GM19467 (cell line): ENCODE results near the gene IRF3.

Experiments
- ATAC-seq: cut with Tn5 transposase; IDR thresholded peaks from one replicate; pipeline ENCODE4 v1.9.1; 2021; ENCODE audit warnings: mild to moderate bottlenecking, moderate library complexity; ENCODE audit not compliant: unreplicated experiment

IRF3 gene

GRCh38 chr19:49687566-49688316 is 22.1 kb upstream of the IRF3 start:
- ATAC-seq, result no peak

DNA sequence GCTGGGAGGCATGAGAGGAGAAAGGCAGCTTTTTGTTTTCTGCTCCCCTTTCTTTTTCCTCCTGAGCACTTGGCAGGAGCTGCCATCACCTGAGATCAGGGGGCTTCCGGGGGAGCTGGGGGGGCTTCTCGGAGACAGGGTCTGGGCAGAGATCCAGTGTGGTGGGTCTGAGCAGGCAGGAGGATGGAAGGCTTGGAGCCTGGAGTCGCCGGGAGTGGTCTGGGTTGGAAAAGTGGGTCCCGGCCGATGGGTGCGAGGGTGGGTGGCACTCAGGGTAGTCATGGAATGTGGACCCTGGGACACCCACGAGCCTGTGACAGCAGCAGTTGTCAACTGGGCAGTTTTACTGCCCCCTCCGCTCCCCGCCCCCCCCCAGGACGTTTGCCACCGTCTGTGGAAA is 21.5 kb upstream of the IRF3 start:
- ATAC-seq, result no peak

- no peak for ATAC-seq
Measured at GRCh38 chr19:49686503-49687088, 20.9 kb upstream of the IRF3 start.

DNA sequence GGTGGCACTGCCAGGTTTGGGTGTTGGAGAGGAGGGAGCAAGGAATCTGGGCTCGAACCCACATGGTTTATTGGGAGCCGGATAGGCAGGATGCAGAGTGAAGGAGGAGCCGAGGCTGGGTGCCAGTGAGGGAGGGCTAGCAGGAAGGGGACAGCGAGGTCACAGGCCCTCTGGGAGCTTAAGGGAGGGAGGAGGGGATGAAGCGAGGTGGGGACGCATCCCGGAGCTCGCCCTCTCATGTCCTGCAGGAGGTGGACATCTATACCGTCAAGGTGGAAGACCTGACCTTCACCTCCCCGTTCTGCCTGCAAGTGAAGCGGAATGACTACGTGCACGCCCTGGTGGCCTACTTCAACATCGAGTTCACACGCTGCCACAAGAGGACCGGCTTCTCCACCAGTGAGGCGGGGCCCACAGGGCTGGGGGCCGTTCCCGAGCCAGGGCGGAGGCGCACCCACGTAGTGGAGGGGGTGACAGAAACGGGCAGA is 20.2 kb upstream of the IRF3 start:
- ATAC-seq, result no peak

- no peak for ATAC-seq
Measured at GRCh38 chr19:49684983-49685553, 19.4 kb upstream of the IRF3 start.

DNA sequence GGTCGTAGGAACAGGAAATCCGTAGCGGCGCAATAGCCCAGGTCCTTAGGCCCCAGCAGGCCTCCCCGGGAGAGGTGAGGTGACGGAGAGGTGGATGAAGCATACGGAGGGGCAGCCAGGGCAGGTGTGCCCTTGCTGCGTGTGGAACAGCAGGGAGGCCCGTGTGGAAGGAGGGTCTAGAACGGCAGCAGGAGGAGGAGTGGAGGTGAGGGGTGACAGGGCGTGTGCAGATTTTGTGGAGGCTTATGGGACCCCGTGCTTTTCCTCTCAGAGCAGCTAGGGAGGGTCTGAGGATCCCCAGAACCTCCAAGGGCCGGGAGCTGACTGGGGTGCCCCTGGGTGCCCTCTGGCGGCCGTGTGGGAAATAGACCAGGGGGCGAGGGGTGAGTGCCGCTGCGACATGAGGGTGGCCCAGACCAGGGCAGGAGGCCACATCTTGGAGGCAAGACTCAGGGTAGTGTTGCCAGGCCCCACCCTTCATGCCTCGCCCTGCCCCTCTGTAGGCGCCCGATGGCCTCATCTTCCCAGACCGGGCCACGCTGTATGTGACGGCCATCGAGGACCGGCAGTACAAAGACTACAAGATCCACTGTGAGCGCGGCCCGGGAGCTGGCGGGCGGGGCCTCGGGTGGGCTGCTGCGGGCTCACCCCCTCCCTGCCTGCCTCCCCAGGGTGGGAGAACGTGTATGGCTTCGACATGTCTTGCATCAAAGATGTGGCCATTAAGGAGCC is 18.8 kb upstream of the IRF3 start:
- ATAC-seq, result no peak

DNA sequence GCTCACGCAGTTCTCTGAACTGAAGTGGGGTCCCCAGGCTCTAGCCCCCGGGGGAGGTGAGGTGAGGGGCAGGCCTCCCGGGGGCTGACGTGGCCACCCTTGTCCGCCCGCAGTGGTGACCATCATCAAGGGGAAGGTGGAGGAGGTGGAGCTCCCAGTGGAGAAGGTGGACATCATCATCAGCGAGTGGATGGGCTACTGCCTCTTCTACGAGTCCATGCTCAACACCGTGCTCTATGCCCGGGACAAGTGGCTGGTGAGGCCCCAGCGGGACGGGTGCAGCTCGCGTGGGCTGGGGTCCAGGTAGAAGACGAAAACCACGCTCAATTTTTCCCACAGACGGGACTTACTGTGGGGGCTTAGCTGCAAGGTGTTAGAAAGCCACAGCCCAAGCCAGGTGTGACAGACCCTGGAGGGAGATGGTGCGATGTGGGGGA is 18.2 kb upstream of the IRF3 start:
- no peak for ATAC-seq

GRCh38 chr19:49682274-49682673 is 16.6 kb upstream of the IRF3 start:
- no peak for ATAC-seq

GRCh38 chr19:49681830-49682229 is 16.2 kb upstream of the IRF3 start:
- ATAC-seq, result no peak

GRCh38 chr19:49680421-49681351 is 15.0 kb upstream of the IRF3 start:
- no peak for ATAC-seq

DNA sequence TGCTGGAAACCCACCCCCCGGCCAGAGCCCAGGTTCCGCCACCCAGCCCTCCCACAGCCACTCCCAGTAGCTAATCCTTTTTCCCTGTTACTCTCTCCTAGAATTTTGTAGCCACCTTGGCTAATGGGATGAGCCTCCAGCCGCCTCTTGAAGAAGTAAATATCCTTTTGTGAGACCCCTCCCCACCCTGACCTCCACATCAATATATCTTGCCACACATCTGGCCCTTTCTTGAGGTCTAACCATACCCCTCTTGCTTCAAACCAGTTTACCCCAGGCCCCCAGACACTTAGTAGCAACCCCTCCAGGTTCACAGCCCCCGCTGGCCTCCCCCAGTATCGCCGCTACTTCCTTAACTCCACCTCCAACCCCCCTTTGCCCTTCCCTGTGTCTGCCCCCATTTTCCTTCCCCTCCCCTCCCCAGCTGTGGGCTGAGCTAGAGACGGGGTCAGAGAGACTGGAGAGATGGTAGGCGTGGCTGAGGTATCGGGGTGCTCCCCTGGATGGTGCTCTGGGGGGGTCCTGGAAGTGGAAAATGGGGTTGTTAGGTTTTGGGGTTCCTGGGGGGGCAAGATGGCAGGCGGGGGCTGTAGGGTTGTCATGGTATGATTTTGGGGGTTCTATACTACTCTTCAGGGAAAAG is 14.2 kb upstream of the IRF3 start:
- no peak for ATAC-seq

- no peak for ATAC-seq
Measured at GRCh38 chr19:49678985-49679770, 13.5 kb upstream of the IRF3 start.

DNA sequence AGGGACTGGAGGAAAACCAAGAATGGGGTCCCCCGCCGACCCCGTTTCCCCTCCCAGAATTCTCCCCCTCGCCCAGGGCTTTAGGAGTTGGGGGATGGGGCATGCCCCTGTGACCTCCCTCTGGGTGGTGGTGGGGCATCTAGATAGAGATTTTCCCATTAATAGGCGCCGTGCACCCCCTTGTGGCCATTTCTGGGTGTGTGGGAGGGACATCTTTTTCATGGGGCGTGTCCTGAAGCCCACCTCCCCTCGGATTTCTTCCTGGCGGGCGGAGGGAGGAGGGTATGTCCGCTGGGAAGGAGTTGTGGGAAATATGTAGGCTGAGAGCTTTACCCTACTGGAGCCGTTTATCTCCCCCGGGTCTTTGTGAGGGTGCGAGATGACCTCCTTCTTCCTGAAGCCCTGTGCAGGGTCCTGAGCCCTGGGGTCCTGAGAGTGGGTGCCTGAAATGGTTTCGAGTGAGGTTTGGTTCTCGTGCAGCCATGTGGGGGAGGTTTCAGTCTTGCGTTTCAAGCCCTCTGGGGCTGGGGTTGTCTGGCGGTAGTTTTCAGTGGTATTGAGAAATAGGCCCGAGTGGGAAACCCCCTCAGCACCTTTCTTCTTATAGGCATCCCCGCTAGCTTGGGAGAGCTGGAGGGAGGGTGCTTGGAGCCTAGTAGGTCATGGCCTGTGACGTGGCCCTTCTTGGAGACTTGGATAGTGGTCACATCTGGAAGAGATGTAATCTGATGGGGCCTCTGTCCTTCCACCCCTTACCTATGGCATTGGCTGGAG is 12.4 kb upstream of the IRF3 start:
- ATAC-seq, result no peak

DNA sequence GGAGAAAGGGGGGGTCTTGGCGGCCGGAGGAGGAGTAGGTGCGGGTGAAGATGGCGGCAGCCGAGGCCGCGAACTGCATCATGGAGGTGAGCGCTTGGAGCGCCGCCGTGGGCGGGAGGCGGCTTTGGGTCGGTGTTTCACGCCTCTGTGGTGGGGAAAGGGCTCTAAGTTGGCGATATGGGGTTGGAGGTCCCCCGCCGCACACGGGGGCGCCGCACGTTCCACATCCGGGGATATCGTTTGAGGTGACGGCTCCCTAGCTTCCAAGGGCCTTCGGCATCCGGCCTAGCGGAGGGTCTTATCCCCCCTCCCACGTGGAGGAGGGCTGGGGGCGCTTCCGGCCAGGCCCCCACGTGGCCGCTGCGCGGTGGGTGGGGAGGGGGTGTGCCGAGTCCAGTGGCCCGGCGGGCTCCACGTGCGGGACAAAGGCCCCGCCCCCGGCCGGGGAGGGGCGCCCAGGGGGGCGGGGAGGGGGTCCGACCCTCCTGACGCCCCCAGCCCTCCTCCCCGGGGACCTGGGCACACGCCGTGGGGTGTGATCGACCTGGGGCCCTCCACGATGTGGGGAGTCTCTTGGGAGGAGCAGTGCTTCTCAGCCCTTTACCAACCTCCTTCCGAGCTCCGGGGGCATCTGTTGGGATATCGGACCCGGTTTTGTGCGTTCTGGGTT is 11.7 kb upstream of the IRF3 start, which contains the start of gene PRMT1:
PRMT1 (plus strand) TSS at position 41 of the 670 bp plus-strand sequence; CDS start at position 51, 10 bp downstream.
- peak; percentile 0 for ATAC-seq

- peak; percentile 61 for ATAC-seq
Measured at GRCh38 chr19:49676784-49677230, 11.2 kb upstream of the IRF3 start.

- ATAC-seq, result peak; percentile 15
Measured at GRCh38 chr19:49676136-49676783, 10.6 kb upstream of the IRF3 start.
